ENCODE results near the gene ELAC1. TPM values are rescaled to one million over a fixed set of nuclear protein-coding genes. Genes with fewer than 3 reads are reported as not detected.

ELAC1 gene
- total and polyA plus RNA-seq, 2 experiments from 2014 or later: 2.8 to 3.2 TPM

DNA sequence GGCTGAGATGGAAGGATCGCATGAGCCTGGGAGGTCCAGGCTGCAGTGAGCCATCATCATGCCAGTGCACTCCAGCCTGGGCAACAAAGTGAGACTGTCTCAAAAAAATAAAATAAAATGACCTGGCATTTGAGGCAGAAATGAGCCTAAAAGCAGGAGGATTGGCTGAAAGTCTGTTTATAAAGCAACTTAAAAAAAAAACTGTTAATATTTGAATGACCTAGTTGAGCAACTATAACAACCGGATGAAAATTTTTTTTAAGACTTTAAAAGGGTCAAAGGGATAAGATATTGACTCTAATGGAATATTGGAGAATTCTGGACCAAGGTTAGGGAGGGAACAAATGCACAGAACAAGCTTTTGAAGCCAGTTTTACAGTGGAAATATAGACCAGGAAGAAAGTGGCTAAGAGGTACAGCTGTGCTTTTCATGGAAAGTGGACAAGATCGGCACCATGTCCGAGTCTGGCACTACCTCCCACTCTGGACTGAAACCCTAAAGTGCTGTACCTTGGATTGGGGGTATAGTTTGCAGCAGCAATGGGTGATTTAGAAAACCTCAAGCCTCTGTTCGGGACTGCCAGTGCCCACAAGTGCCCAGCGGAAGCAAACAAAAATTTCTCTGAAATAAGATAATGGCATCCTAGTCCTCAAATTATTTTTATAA is 33.2 kb upstream of the ELAC1 start (continued):
- TF ChIP-seq, protein P1, sequence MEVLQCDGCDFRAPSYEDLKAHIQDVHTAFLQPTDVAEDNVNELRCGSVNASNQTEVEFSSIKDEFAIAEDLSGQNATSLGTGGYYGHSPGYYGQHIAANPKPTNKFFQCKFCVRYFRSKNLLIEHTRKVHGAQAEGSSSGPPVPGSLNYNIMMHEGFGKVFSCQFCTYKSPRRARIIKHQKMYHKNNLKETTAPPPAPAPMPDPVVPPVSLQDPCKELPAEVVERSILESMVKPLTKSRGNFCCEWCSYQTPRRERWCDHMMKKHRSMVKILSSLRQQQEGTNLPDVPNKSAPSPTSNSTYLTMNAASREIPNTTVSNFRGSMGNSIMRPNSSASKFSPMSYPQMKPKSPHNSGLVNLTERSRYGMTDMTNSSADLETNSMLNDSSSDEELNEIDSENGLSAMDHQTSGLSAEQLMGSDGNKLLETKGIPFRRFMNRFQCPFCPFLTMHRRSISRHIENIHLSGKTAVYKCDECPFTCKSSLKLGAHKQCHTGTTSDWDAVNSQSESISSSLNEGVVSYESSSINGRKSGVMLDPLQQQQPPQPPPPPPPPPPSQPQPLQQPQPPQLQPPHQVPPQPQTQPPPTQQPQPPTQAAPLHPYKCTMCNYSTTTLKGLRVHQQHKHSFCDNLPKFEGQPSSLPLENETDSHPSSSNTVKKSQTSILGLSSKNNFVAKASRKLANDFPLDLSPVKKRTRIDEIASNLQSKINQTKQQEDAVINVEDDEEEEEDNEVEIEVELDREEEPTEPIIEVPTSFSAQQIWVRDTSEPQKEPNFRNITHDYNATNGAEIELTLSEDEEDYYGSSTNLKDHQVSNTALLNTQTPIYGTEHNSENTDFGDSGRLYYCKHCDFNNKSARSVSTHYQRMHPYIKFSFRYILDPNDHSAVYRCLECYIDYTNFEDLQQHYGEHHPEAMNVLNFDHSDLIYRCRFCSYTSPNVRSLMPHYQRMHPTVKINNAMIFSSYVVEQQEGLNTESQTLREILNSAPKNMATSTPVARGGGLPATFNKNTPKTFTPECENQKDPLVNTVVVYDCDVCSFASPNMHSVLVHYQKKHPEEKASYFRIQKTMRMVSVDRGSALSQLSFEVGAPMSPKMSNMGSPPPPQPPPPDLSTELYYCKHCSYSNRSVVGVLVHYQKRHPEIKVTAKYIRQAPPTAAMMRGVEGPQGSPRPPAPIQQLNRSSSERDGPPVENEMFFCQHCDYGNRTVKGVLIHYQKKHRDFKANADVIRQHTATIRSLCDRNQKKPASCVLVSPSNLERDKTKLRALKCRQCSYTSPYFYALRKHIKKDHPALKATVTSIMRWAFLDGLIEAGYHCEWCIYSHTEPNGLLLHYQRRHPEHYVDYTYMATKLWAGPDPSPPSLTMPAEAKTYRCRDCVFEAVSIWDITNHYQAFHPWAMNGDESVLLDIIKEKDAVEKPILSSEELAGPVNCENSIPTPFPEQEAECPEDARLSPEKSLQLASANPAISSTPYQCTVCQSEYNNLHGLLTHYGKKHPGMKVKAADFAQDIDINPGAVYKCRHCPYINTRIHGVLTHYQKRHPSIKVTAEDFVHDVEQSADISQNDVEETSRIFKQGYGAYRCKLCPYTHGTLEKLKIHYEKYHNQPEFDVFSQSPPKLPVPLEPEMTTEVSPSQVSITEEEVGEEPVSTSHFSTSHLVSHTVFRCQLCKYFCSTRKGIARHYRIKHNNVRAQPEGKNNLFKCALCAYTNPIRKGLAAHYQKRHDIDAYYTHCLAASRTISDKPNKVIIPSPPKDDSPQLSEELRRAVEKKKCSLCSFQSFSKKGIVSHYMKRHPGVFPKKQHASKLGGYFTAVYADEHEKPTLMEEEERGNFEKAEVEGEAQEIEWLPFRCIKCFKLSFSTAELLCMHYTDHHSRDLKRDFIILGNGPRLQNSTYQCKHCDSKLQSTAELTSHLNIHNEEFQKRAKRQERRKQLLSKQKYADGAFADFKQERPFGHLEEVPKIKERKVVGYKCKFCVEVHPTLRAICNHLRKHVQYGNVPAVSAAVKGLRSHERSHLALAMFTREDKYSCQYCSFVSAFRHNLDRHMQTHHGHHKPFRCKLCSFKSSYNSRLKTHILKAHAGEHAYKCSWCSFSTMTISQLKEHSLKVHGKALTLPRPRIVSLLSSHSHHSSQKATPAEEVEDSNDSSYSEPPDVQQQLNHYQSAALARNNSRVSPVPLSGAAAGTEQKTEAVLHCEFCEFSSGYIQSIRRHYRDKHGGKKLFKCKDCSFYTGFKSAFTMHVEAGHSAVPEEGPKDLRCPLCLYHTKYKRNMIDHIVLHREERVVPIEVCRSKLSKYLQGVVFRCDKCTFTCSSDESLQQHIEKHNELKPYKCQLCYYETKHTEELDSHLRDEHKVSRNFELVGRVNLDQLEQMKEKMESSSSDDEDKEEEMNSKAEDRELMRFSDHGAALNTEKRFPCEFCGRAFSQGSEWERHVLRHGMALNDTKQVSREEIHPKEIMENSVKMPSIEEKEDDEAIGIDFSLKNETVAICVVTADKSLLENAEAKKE (CRISPR knock-in tag; IDR thresholded peaks at IDR 0.05): no peak
- TF ChIP-seq, protein P2, sequence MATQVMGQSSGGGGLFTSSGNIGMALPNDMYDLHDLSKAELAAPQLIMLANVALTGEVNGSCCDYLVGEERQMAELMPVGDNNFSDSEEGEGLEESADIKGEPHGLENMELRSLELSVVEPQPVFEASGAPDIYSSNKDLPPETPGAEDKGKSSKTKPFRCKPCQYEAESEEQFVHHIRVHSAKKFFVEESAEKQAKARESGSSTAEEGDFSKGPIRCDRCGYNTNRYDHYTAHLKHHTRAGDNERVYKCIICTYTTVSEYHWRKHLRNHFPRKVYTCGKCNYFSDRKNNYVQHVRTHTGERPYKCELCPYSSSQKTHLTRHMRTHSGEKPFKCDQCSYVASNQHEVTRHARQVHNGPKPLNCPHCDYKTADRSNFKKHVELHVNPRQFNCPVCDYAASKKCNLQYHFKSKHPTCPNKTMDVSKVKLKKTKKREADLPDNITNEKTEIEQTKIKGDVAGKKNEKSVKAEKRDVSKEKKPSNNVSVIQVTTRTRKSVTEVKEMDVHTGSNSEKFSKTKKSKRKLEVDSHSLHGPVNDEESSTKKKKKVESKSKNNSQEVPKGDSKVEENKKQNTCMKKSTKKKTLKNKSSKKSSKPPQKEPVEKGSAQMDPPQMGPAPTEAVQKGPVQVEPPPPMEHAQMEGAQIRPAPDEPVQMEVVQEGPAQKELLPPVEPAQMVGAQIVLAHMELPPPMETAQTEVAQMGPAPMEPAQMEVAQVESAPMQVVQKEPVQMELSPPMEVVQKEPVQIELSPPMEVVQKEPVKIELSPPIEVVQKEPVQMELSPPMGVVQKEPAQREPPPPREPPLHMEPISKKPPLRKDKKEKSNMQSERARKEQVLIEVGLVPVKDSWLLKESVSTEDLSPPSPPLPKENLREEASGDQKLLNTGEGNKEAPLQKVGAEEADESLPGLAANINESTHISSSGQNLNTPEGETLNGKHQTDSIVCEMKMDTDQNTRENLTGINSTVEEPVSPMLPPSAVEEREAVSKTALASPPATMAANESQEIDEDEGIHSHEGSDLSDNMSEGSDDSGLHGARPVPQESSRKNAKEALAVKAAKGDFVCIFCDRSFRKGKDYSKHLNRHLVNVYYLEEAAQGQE (IDR thresholded peaks at IDR 0.05; ENCODE audit: unreplicated experiment): no peak
- TF ChIP-seq POLR2AphosphoS5 (IDR thresholded peaks at IDR 0.05; ENCODE audit: low read depth): no peak

- H3K27me3 ChIP-seq (ENCODE audit: insufficient read depth): no peaks in the 10 kb centered on the region
- no peak overlapping the region for H3K27ac ChIP-seq (ENCODE audit: low read depth)
- no peaks in the 10 kb centered on the region for H3F3A ChIP-seq (replicated peaks; ENCODE audit: low read depth)
- H3K4me1 Mint-ChIP-seq: no peaks in the 10 kb centered on the region
- H4K20me1 ChIP-seq (replicated peaks; ENCODE audit: insufficient read depth): no peaks in the 10 kb centered on the region
- ATAC-seq: no peak
- peaks cover 11% of the 10 kb centered on the region; the same call in 2 of the 3 replicates for H3K36me3 Mint-ChIP-seq (ENCODE audit: low read depth)
- no peaks in the 10 kb centered on the region for H3K9me2 ChIP-seq (ENCODE audit: insufficient read depth)
- H3K9me3 Mint-ChIP-seq: no peaks in the 10 kb centered on the region
- no peak overlapping the region for H3K4me3 Mint-ChIP-seq
- no peak overlapping the region for H3K27ac Mint-ChIP-seq
- H2AFZ ChIP-seq: no peak overlapping the region
- no peak overlapping the region for H3K4me3 ChIP-seq
- H3K27me3 Mint-ChIP-seq (ENCODE audit: insufficient read depth, low read depth, poor library complexity): peaks cover 2% of the 10 kb centered on the region
- H3K4me1 ChIP-seq (ENCODE audit: insufficient read depth): no peaks in the 10 kb centered on the region
- peaks cover 9% of the 10 kb centered on the region for H3K36me3 ChIP-seq (ENCODE audit: insufficient read depth)
- H3K79me2 ChIP-seq (replicated peaks; ENCODE audit: insufficient read depth): no peaks in the 10 kb centered on the region
- no peak for DNase-seq (ENCODE audit: low spot score)
- H3K4me2 ChIP-seq: no peak overlapping the region
- TF ChIP-seq, protein P3, sequence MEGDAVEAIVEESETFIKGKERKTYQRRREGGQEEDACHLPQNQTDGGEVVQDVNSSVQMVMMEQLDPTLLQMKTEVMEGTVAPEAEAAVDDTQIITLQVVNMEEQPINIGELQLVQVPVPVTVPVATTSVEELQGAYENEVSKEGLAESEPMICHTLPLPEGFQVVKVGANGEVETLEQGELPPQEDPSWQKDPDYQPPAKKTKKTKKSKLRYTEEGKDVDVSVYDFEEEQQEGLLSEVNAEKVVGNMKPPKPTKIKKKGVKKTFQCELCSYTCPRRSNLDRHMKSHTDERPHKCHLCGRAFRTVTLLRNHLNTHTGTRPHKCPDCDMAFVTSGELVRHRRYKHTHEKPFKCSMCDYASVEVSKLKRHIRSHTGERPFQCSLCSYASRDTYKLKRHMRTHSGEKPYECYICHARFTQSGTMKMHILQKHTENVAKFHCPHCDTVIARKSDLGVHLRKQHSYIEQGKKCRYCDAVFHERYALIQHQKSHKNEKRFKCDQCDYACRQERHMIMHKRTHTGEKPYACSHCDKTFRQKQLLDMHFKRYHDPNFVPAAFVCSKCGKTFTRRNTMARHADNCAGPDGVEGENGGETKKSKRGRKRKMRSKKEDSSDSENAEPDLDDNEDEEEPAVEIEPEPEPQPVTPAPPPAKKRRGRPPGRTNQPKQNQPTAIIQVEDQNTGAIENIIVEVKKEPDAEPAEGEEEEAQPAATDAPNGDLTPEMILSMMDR (conservative IDR thresholded peaks at IDR 0.05; ENCODE audit: low read depth in 2 of 2): no peak
- TF ChIP-seq STAT1 (IDR thresholded peaks at IDR 0.05; ENCODE audit: unreplicated experiment) (no peak), ZNF114 (CRISPR knock-in tag; IDR thresholded peaks at IDR 0.05) (no peak), EZH2phosphoT487 (IDR thresholded peaks at IDR 0.05; ENCODE audit: unreplicated experiment) (no peak), POLR2AphosphoS5 (IDR thresholded peaks at IDR 0.05; ENCODE audit: low read depth) (no peak)
- TF ChIP-seq, protein P2 (IDR thresholded peaks at IDR 0.05; ENCODE audit: unreplicated experiment): no peak
These were observed 32.2 kb upstream of the ELAC1 start for GRCh38 chr18:50935493-50936191.
